Adrenal gland (tissue), 12 donors: ENCODE data around the gene ZER1. TPM values are rescaled to one million over a fixed set of nuclear protein-coding genes. Genes with fewer than 3 reads are reported as not detected.

Source experiments
- DNase-seq, 7 donors: peaks; one replicate each; pipeline ENCODE4 v3.0.0-alpha.2; 2019 to 2020
- H3K27ac ChIP-seq, 5 donors: fragments of 200-600 bp; sonication (generic) in 4 of 5; 1 replicate in 3 of 5; 2 replicates in 2 of 5; pipeline versions ENCODE4 v1.5.1 to v1.8.0; 2016 to 2020; ENCODE audit warnings: mild to moderate bottlenecking in 1 of 5
- H3K27me3 ChIP-seq: fragments of 200-600 bp; 2 replicates; pipeline ENCODE4 v1.8.0; 2021
- H3K36me3 ChIP-seq, 2 donors: fragments of 200-600 bp; replicated peaks in 1 of 2; 1 replicate in 1 of 2; 2 replicates in 1 of 2; pipeline versions ENCODE4 v1.5.1 to v1.8.0; 2018 to 2022
- H3K4me1 ChIP-seq, 2 donors: fragments of 200-600 bp; replicated peaks in 1 of 2; 1 replicate in 1 of 2; 2 replicates in 1 of 2; pipeline versions ENCODE4 v1.5.1 to v1.8.0; 2018 to 2021
- H3K4me3 ChIP-seq, 4 donors: fragments of 200-600 bp; sonication (generic) in 3 of 4; one replicate each; pipeline ENCODE4 v1.5.1; 2016 to 2018
- H3K9me3 ChIP-seq, 3 donors: fragments of 200-600 bp; sonication (generic) in 1 of 3; replicated peaks in 1 of 3; 1 replicate in 2 of 3; 2 replicates in 1 of 3; pipeline versions ENCODE4 v1.5.1 to v1.8.0; 2016 to 2021
- CTCF ChIP-seq, 6 experiments: fragments of 450-650 bp in 4 of 6; fragments of 200-600 bp in 2 of 6; sonication (generic) in 1 of 6; IDR thresholded peaks; 1 replicate in 5 of 6; 2 replicates in 1 of 6; pipeline versions ENCODE4 v1.5.1 to v1.8.0; 2016 to 2021; ENCODE audit warnings: antibody characterized with exemption in 6 of 6, mild to moderate bottlenecking in 2 of 6, moderate library complexity in 1 of 6
- POLR2A ChIP-seq, 2 donors: fragments of 450-650 bp; IDR thresholded peaks; one replicate each; pipeline ENCODE4 v1.6.1; 2017; ENCODE audit warnings: antibody characterized with exemption in 2 of 2, mild to moderate bottlenecking in 2 of 2, moderate library complexity in 1 of 2
- WGBS, 4 donors: extraction: QIAGEN DNeasy Blood & Tissue Kit in 2 of 4; methylation state at CpG; one replicate each; pipeline versions ENCODE4 v1.1.5 to v1.1.7; 2013 to 2017; 5-methylcytosine and 5-hydroxymethylcytosine counted together
- intact Hi-C, 2 donors: fragments of 100-400 bp; cut with DNase I; formaldehyde crosslinking; loops; one replicate each; pipeline versions ENCODE4 v1.14.1 to v1.15.0; 2022 to 2023
- polyA plus RNA-seq, 3 donors: library from polyadenylated mRNA; stranded (reverse); fragments of 200-250 nt in 2 of 3; fragments of 350-450 nt in 1 of 3; fragmentation: Illumina TruSeq in 1 of 3; extraction: RNeasy Lipid Tissue Mini Kit (QIAGEN cat#74804) in 1 of 3; gene quantifications; one replicate each; pipeline ENCODE4 v1.2.3, GENCODE V29; 2013 to 2014
- total RNA-seq, 9 donors: library from RNA; depleted of rRNA in 4 of 9; stranded (reverse); fragments of >200 nt in 4 of 9; fragments of 120-200 nt in 1 of 9; fragmentation: NEBNext Ultra II Directional in 1 of 9; extraction: Animal tissue kit (Norgen Biotek cat#: 25700) in 1 of 9; gene quantifications; one replicate each; pipeline versions ENCODE4 v1.1.0 to v1.2.4, GENCODE V29; 2013 to 2023
- donor health status: healthy with polysubstance abuse.
- donor health status: Bipolar disorder and iron deficiency.
- donor health status: DM: yes; HTN: yes; CAD: no.
- donor health status: DM: no; HTN: no; CAD: no.
- donor health status: DM: no; HTN: no; CAD: no.
- donor health status: DM: yes; HTN: yes; CAD: no.

ZER1 gene
- total and polyA plus RNA-seq, 12 donors = 17.0 to 131 (median 53.4) TPM

DNA sequence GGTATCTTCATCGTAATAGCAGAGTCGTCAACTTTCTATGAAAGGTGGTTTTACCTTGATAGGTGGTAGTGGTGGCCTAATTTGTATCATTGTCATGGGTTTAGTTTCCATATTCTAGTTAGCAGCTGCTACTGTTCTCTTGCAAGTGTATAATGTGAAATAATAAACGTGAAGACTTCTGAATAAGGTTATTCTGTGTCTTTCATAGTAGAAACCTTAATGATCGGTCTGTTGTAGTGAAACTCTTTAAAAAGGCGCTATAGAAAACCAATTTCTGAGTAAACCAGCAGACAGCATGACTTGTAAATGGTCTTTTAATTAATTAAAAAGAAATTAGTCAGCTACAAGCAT lies 81.1 kb downstream of the ZER1 start:
- WGBS, 4 donors = 10 to 14% (median 14%) methylated on average over 5 of the region's 5 CpGs
- Histone ChIP-seq H3K27ac (peak overlapping the region in 3 of 5 donors; percentile 20 to 100 (median 63)), H3K4me3 (peak overlapping the region in 3 of 4 donors; percentile 26 to 99 (median 31)), H3K36me3 (peaks cover 0 to 37% of the 10 kb centered on the region in 2 donors), H3K4me1 (peaks cover 16 to 26% of the 10 kb centered on the region in 2 donors), H3K27me3 (no peaks in the 10 kb centered on the region), H3K9me3 (no peaks in the 10 kb centered on the region)
- intact Hi-C loops = no loop called here
- TF ChIP-seq POLR2A (IDR thresholded peaks at IDR 0.05) (no peak), CTCF (IDR thresholded peaks at IDR 0.05) (no peak)
- no peak for DNase-seq

DNA sequence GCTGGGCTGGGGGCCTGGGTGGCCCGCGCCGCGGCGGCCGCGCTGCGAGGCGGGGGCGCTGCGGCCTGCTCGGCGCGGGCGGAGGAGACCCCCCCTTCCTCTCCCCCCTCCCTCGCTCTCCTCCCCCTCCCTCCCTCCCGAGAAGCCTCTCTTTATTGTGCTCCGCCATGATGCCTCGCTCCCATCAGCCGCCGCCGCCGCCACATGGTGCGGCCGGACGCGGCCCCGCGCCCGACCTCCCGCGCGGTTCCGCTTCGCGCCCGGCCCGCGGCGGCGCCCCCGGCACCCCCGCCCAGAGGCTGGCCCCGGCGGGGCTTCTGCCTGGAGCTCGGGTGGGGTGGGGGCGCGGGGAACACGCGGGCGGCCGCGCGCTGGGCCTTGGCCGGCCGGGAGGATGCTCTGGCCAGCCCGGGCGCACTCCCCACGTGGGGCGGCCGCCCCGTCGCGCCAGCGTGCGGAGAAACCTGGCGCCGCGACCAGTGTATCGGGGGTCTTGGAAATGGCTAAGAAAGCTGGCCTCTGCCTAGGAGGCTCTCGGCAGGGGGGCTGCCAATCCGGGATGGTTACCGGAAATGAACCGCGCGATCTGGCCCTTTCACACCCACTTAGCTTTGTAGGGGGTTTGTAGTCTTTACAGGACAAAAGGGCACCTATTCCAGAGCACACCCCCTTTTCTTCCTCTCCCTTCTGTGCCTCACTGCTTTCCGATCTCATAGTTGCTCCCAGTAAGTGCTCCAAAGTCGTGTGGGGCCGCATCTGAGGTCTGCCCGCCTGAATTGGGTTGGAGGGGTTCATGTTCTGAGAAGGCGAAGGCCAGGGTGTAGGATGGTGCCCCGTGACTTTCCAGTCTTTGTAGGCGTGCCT lies 81.7 kb downstream of the ZER1 start:
- DNase-seq = peak in 2 of 7 donors; percentile 50 to 60
- WGBS, 4 donors = 0 to 2% (median 1%) methylated on average over 12 to 81 of the region's 83 CpGs
- no peak for TF ChIP-seq POLR2A (IDR thresholded peaks at IDR 0.05)
- TF ChIP-seq CTCF (IDR thresholded peaks at IDR 0.05) = no peak
- H3K4me1 ChIP-seq = peaks cover 18 to 26% of the 10 kb centered on the region in 2 donors
- peak overlapping the region in 3 of 5 donors; percentile 20 to 100 (median 63) for H3K27ac ChIP-seq
- H3K9me3 ChIP-seq = no peaks in the 10 kb centered on the region
- no peaks in the 10 kb centered on the region for H3K27me3 ChIP-seq
- peak overlapping the region in 3 of 4 donors; percentile 26 to 99 (median 31) for H3K4me3 ChIP-seq
- H3K36me3 ChIP-seq = peaks cover 0 to 33% of the 10 kb centered on the region in 2 donors
- intact Hi-C loops = no loop called here

- H3K27ac ChIP-seq = peak overlapping the region; percentile 65 to 100 (median 95)
- intact Hi-C loops = no loop called here
- peaks cover 26% of the 10 kb centered on the region in 2 donors for H3K4me1 ChIP-seq
- no peaks in the 10 kb centered on the region for H3K9me3 ChIP-seq
- DNase-seq = peak in 6 of 7 donors; percentile 58 to 73 (median 64)
- WGBS, 4 donors = 0 to 1% (median 1%) methylated on average over 24 to 80 of the region's 80 CpGs; no CpG with 5 or more reads in 1 of the 4 donors
- TF ChIP-seq CTCF (IDR thresholded peaks at IDR 0.05) (no peak), POLR2A (IDR thresholded peaks at IDR 0.05) (no peak)
- peak overlapping the region in 2 of 4 donors; percentile 60 to 99 for H3K4me3 ChIP-seq
- H3K36me3 ChIP-seq = peaks cover 0 to 30% of the 10 kb centered on the region in 2 donors
- H3K27me3 ChIP-seq = no peaks in the 10 kb centered on the region
Observed at GRCh38 chr9:128689293-128689774, 82.4 kb downstream of the ZER1 start.

DNA sequence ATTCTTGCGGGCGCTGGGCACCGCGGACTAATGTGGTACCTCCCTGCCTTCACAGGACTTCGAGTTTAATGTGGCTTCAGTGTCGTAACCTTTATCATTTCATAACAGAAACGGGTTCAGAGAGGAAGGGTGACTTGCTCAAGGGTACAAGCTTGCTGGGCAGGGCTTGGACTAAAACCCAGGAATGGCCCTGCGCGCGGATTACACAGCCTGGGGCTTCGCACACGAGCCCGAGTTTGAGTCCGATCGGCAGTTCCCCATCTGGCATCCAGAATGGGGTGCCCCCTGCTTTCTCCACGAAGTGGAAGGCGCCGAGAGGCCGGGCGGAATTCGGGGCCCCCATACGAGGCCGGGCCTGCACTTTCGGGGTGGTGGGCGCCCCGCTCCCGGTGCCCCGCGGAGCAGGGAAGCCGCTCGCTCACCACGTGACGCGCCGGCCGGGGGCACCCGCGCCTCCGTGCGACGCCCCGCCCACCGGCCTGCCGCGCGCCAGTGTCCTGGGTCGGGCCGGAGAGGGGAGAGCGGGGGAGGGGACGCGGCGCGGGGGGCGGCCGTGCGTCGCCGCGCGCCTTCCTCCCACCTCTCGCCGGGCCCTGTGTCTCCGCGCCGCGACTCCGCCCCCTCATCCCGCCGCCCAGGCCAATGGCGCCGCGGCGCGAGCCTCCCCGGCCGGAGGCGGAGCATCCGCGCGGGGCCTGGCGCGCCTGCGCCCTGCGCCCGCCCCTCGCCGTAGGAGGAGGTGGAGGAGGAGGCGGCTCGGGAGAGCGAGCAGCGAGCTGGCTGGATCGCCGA lies 83.0 kb downstream of the ZER1 start, which contains the start of gene SET:
SET (plus strand) TSS at position 722 of the 792 bp plus-strand sequence. CDS start 361 bp downstream, outside the sequence.
- TF ChIP-seq POLR2A (IDR thresholded peaks at IDR 0.05) = peak; percentile 90 to 96
- no peak for TF ChIP-seq CTCF (IDR thresholded peaks at IDR 0.05)
- H3K27me3 ChIP-seq = no peaks in the 10 kb centered on the region
- peak within 1 kb of the TSS; percentile 77 to 100 (median 95) for H3K27ac ChIP-seq
- H3K9me3 ChIP-seq = no peaks in the 10 kb centered on the region
- H3K4me3 ChIP-seq = peak within 1 kb of the TSS in 3 of 4 donors; percentile 26 to 99 (median 60)
- H3K36me3 ChIP-seq = peaks cover 0 to 23% of the 10 kb centered on the region in 2 donors
- peak; percentile 94 to 97 (median 96) for DNase-seq
- peaks cover 26 to 28% of the 10 kb centered on the region in 2 donors for H3K4me1 ChIP-seq
- intact Hi-C loops = no loop called here
- 0 to 11% (median 2%) methylated on average over 2 to 92 of the region's 93 CpGs for WGBS, 4 donors
